IMR-90 (cell line): ENCODE data around the gene NEGR1. TPM values are rescaled to one million over a fixed set of nuclear protein-coding genes. Genes with fewer than 3 reads are reported as not detected.

Source experiments
- ATAC-seq: fragments of 200-7000 bp; cut with Tn5 transposase; 2 replicates; pipeline ENCODE4 v1.9.1; 2020; ENCODE audit warnings: low read depth, mild to moderate bottlenecking, moderate library complexity
- BruUV-seq: library from RNA; stranded (reverse); fragments of 400-500 nt; replicated peaks from 2 replicates; lab custom pipeline; 2021; lab: Mats Ljungman, UMichigan
- CTCF ChIA-PET: fragments of 300-600 bp; formaldehyde crosslinking; extraction: SDS; loops from one replicate; lab custom pipeline; 2021; ENCODE audit warnings: antibody characterized with exemption; lab: Yijun Ruan, JAX
- POLR2A ChIA-PET: fragments of 300-600 bp; sonication (Branson Sonifier 250); formaldehyde crosslinking; loops from one replicate; lab custom pipeline; 2022; ENCODE audit warnings: antibody characterized with exemption; ENCODE audit not compliant: unreplicated experiment; lab: Charles Lee
- DNase-seq: peaks from one replicate; pipeline ENCODE4 v3.0.0; 2013
- H2AFZ ChIP-seq: replicated peaks from 2 replicates; pipeline ENCODE3; 2013; ENCODE audit warnings: low read length, mild to moderate bottlenecking; ENCODE audit not compliant: poor library complexity
- H2AK5ac ChIP-seq: 2 replicates; pipeline ENCODE4 v1.6.1; 2013; ENCODE audit warnings: low read depth, low read length, inconsistent platforms
- H2AK9ac ChIP-seq: replicated peaks from 2 replicates; pipeline ENCODE3; 2013; ENCODE audit warnings: mild to moderate bottlenecking, low read depth, low read length, moderate library complexity; ENCODE audit not compliant: poor library complexity
- H2BK120ac ChIP-seq: 2 replicates; pipeline ENCODE4 v1.6.1; 2013; ENCODE audit warnings: low read depth, low read length, inconsistent platforms
- H2BK15ac ChIP-seq: 3 replicates; pipeline ENCODE4 v1.6.1; 2013; ENCODE audit warnings: low read depth, low read length, inconsistent platforms
- H2BK20ac ChIP-seq: 2 replicates; pipeline ENCODE4 v1.6.1; 2013; ENCODE audit warnings: low read depth, mild to moderate bottlenecking, inconsistent platforms, low read length, moderate library complexity
- H2BK5ac ChIP-seq: 2 replicates; pipeline ENCODE4 v1.6.1; 2013; ENCODE audit warnings: mild to moderate bottlenecking, low read depth, low read length, inconsistent platforms; ENCODE audit not compliant: poor library complexity, severe bottlenecking
- H3K14ac ChIP-seq: replicated peaks from 2 replicates; pipeline ENCODE4 v1.6.1; 2013; ENCODE audit warnings: low read depth, low read length, inconsistent platforms
- H3K18ac ChIP-seq: 2 replicates; pipeline ENCODE4 v1.6.1; 2013; ENCODE audit warnings: low read depth, low read length, control low read depth
- H3K23ac ChIP-seq: 2 replicates; pipeline ENCODE4 v1.6.1; 2013; ENCODE audit warnings: low read depth, low read length, inconsistent platforms
- H3K27ac ChIP-seq: 2 replicates; pipeline ENCODE4 v1.5.1; 2013; ENCODE audit warnings: mild to moderate bottlenecking, control low read depth, low read length; ENCODE audit not compliant: insufficient read depth
- H3K27me3 ChIP-seq: 2 replicates; pipeline ENCODE4 v1.6.1; 2013; ENCODE audit warnings: low read length; ENCODE audit not compliant: control insufficient read depth, insufficient read depth
- H3K36me3 ChIP-seq: 2 replicates; pipeline ENCODE4 v1.6.1; 2013; ENCODE audit warnings: low read length, mixed read lengths; ENCODE audit not compliant: control insufficient read depth, insufficient read depth
- H3K4ac ChIP-seq: 2 replicates; pipeline ENCODE4 v1.6.1; 2013; ENCODE audit warnings: low read depth, low read length, inconsistent platforms
- H3K4me1 ChIP-seq: 2 replicates; pipeline ENCODE4 v1.6.1; 2013; ENCODE audit warnings: low read length, mixed read lengths; ENCODE audit not compliant: control insufficient read depth, insufficient read depth
- H3K4me2 ChIP-seq: 2 replicates; pipeline ENCODE4 v1.6.1; 2013; ENCODE audit warnings: low read depth, mild to moderate bottlenecking, control low read depth, low read length, moderate library complexity
- H3K4me3 ChIP-seq: 2 replicates; pipeline ENCODE4 v1.5.1; 2013; ENCODE audit warnings: low read depth, mild to moderate bottlenecking, control low read depth, low read length, moderate library complexity; ENCODE audit not compliant: insufficient read depth
- H3K56ac ChIP-seq: 2 replicates; pipeline ENCODE4 v1.6.1; 2013; ENCODE audit warnings: low read length, inconsistent platforms; ENCODE audit not compliant: insufficient read depth; ENCODE audit errors: extremely low read depth
- H3K79me1 ChIP-seq, 2 experiments: 2 replicates each; pipeline ENCODE4 v1.6.1; 2013; ENCODE audit warnings: low read length in 2 of 2, inconsistent platforms in 1 of 2, low read depth in 1 of 2
- H3K9ac ChIP-seq: 2 replicates; pipeline ENCODE4 v1.6.1; 2013; ENCODE audit warnings: low read depth, low read length, control low read depth
- H3K9me1 ChIP-seq: 2 replicates; pipeline ENCODE4 v1.6.1; 2013; ENCODE audit warnings: low read length, inconsistent platforms; ENCODE audit not compliant: insufficient read depth
- H3K9me3 ChIP-seq: 2 replicates; pipeline ENCODE4 v1.6.1; 2013; ENCODE audit warnings: low read length; ENCODE audit not compliant: control insufficient read depth, insufficient read depth
- H4K20me1 ChIP-seq: 2 replicates; pipeline ENCODE4 v1.6.1; 2013; ENCODE audit warnings: low read length, inconsistent platforms; ENCODE audit not compliant: insufficient read depth
- H4K5ac ChIP-seq: 2 replicates; pipeline ENCODE4 v1.6.1; 2013; ENCODE audit warnings: mild to moderate bottlenecking, low read depth, low read length, control low read depth
- H4K8ac ChIP-seq, 2 experiments: 2 replicates each; pipeline ENCODE4 v1.6.1; 2013; ENCODE audit warnings: low read depth in 2 of 2, low read length in 2 of 2, control low read depth in 1 of 2, inconsistent platforms in 1 of 2
- H4K91ac ChIP-seq: 2 replicates; pipeline ENCODE4 v1.6.1; 2013; ENCODE audit warnings: low read depth, low read length, inconsistent platforms; ENCODE audit not compliant: insufficient read depth
- BHLHE40 ChIP-seq: fragments of 150-350 bp; IDR thresholded peaks from 2 replicates; pipeline ENCODE4 v1.6.1; 2016; ENCODE audit warnings: mild to moderate bottlenecking, low read depth, low read length
- CEBPB ChIP-seq: IDR thresholded peaks from 2 replicates; pipeline ENCODE4 v1.6.1; 2012; ENCODE audit warnings: low read depth, low read length, improper control_type of control experiment
- CHD1 ChIP-seq: IDR thresholded peaks from 2 replicates; pipeline ENCODE4 v1.6.1; 2012; ENCODE audit warnings: low read depth, low read length, improper control_type of control experiment
- MAFK ChIP-seq: IDR thresholded peaks from 2 replicates; pipeline ENCODE4 v1.6.1; 2012; ENCODE audit warnings: low read depth, low read length, improper control_type of control experiment
- MAZ ChIP-seq: IDR thresholded peaks from 2 replicates; pipeline ENCODE4 v1.6.1; 2012; ENCODE audit warnings: low read depth, mild to moderate bottlenecking, low read length, improper control_type of control experiment, moderate library complexity, borderline replicate concordance
- MXI1 ChIP-seq: IDR thresholded peaks from 2 replicates; pipeline ENCODE4 v1.6.1; 2012; ENCODE audit warnings: low read depth, mild to moderate bottlenecking, low read length, moderate library complexity, borderline replicate concordance
- NFE2L2 ChIP-seq: fragments of 150-350 bp; IDR thresholded peaks from 2 replicates; pipeline ENCODE4 v1.6.1; 2016; ENCODE audit warnings: low read depth, mild to moderate bottlenecking, low read length
- POLR2A ChIP-seq: IDR thresholded peaks from 2 replicates; pipeline ENCODE4 v1.6.1; 2012; ENCODE audit warnings: mild to moderate bottlenecking, low read depth, low read length
- RCOR1 ChIP-seq: IDR thresholded peaks from 2 replicates; pipeline ENCODE4 v1.6.1; 2012; ENCODE audit warnings: mild to moderate bottlenecking, low read length, improper control_type of control experiment; ENCODE audit not compliant: insufficient replicate concordance
- RFX5 ChIP-seq: IDR thresholded peaks from 2 replicates; pipeline ENCODE4 v1.8.0; 2012; ENCODE audit warnings: low read depth, mild to moderate bottlenecking, low read length, moderate library complexity
- SMC3 ChIP-seq: fragments of 150-350 bp; IDR thresholded peaks from 2 replicates; pipeline ENCODE4 v1.6.1; 2016; ENCODE audit warnings: low read depth, mild to moderate bottlenecking, antibody characterized with exemption, low read length, moderate library complexity
- WGBS, 2 experiments: methylation state at CpG; one replicate each; pipeline versions ENCODE4 v1.1.5 to v1.1.7; 2013; ENCODE audit warnings: missing lambda C conversion rate in 2 of 2; ENCODE audit not compliant: insufficient read length in 1 of 2; ENCODE audit errors: extremely low coverage in 2 of 2; 5-methylcytosine and 5-hydroxymethylcytosine counted together
- dilution Hi-C: fragments of 300-500 bp; cut with HindIII; formaldehyde crosslinking; loops from one replicate; pipeline ENCODE4 v1.14.3; 2018; ENCODE audit warnings: low sequenced_read_pairs; ENCODE audit not compliant: unreplicated experiment
- in situ Hi-C: fragments of 300-500 bp; cut with MboI; formaldehyde crosslinking; loops from 3 replicates; pipeline ENCODE4 v1.14.3; 2019; ENCODE audit warnings: low sequenced_read_pairs, inconsistent platforms, mixed read lengths
- intact Hi-C: fragments of 100-400 bp; cut with micrococcal nuclease; formaldehyde crosslinking; loops from 2 replicates; pipeline ENCODE4 v1.10.0; 2022
- polyA plus RNA-seq, 3 experiments: library from polyadenylated mRNA; depleted of rRNA; stranded (reverse); fragments of >200 nt; gene quantifications; 2 replicates each; pipeline ENCODE4 v1.2.3, GENCODE V29; 2012; ENCODE audit warnings: low replicate concordance in 1 of 3
- total RNA-seq: library from RNA; depleted of rRNA; stranded (reverse); fragments of >200 nt; gene quantifications from 2 replicates; pipeline ENCODE4 v1.2.3, GENCODE V29; 2012
- TF ChIP-seq, protein P1 (sequence below): conservative IDR thresholded peaks from 2 replicates; pipeline ENCODE4 v1.5.1; 2012; ENCODE audit warnings: mild to moderate bottlenecking, low read depth, low read length, improper control_type of control experiment
- TF ChIP-seq, protein P2 (sequence below): fragments of 150-350 bp; IDR thresholded peaks from 2 replicates; pipeline ENCODE4 v1.6.1; 2016; ENCODE audit warnings: low read depth, mild to moderate bottlenecking, low read length, moderate library complexity, borderline replicate concordance

The NEGR1 gene
- total and polyA plus RNA-seq, 2 of the 4 experiments (the other 2 are of a cell fraction): 5.1 to 9.1 TPM

DNA sequence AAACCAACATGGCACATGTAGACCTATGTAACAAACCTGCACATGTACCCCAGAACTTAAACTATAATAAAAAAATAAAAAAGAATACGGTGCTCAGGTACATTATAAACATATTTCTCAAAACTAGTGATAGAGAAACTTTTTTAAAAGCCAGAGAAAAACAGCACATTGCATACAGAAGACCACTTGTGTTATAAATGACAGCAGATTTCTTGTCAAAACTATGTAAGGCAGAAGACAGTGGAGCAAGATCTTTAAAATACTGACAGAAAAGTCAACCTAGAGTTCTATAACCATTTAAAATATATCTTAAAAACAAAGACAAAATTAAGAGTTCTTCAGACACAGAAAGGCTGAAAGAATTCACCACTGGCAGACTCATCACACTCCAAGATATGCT lies 144.7 kb downstream of the NEGR1 start:
- in situ Hi-C loops: no loop called here
- POLR2A ChIA-PET: no interaction called here

More for the DNA sequence above, 144.7 kb downstream of the NEGR1 start:
- no peak for DNase-seq
- Histone ChIP-seq H3K9me3 (no peaks in the 10 kb centered on the region), H3K4me2 (no peak overlapping the region), H3K18ac (no peak overlapping the region), H3K4ac (no peak overlapping the region), H3K36me3 (no peaks in the 10 kb centered on the region), H2BK120ac (no peak overlapping the region), H2BK20ac (no peak overlapping the region), H2BK15ac (no peak overlapping the region), H3K9ac (no peak overlapping the region), H3K14ac (no peak overlapping the region), H3K23ac (no peak overlapping the region), H3K79me1 (no peaks in the 10 kb centered on the region; a peak in 1 of 4 replicates), H2AK5ac (no peak overlapping the region), H3K4me3 (no peak overlapping the region), H4K20me1 (no peaks in the 10 kb centered on the region), H3K27ac (no peak overlapping the region), H4K5ac (no peak overlapping the region), H4K91ac (no peak overlapping the region), H3K56ac (no peak overlapping the region), H3K9me1 (no peaks in the 10 kb centered on the region), H3K4me1 (no peaks in the 10 kb centered on the region), H2AFZ (no peak overlapping the region), H2BK5ac (no peak overlapping the region), H3K27me3 (no peaks in the 10 kb centered on the region), H2AK9ac (no peak overlapping the region), H4K8ac (no peak overlapping the region)
- no peak for ATAC-seq
- WGBS, 2 experiments: no CpG with 5 or more reads among the region's 1 CpG
- BruUV-seq: no TSS peak
- intact Hi-C loops: no loop called here
- TF ChIP-seq RCOR1 (no peak), MAZ (no peak), CEBPB (no peak), POLR2A (no peak), BHLHE40 (no peak), CHD1 (no peak), MXI1 (no peak), NFE2L2 (no peak), RFX5 (no peak), MAFK (no peak), SMC3 (no peak)
- TF ChIP-seq, protein P1, sequence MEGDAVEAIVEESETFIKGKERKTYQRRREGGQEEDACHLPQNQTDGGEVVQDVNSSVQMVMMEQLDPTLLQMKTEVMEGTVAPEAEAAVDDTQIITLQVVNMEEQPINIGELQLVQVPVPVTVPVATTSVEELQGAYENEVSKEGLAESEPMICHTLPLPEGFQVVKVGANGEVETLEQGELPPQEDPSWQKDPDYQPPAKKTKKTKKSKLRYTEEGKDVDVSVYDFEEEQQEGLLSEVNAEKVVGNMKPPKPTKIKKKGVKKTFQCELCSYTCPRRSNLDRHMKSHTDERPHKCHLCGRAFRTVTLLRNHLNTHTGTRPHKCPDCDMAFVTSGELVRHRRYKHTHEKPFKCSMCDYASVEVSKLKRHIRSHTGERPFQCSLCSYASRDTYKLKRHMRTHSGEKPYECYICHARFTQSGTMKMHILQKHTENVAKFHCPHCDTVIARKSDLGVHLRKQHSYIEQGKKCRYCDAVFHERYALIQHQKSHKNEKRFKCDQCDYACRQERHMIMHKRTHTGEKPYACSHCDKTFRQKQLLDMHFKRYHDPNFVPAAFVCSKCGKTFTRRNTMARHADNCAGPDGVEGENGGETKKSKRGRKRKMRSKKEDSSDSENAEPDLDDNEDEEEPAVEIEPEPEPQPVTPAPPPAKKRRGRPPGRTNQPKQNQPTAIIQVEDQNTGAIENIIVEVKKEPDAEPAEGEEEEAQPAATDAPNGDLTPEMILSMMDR: no peak
- TF ChIP-seq, protein P2, sequence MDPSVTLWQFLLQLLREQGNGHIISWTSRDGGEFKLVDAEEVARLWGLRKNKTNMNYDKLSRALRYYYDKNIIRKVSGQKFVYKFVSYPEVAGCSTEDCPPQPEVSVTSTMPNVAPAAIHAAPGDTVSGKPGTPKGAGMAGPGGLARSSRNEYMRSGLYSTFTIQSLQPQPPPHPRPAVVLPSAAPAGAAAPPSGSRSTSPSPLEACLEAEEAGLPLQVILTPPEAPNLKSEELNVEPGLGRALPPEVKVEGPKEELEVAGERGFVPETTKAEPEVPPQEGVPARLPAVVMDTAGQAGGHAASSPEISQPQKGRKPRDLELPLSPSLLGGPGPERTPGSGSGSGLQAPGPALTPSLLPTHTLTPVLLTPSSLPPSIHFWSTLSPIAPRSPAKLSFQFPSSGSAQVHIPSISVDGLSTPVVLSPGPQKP: no peak
- dilution Hi-C loops: no loop called here
- CTCF ChIA-PET: no interaction called here
